CD4-positive, alpha-beta memory T cell (primary cell): Measurements from ENCODE around the gene ARMC3. TPM values are rescaled to one million over a fixed set of nuclear protein-coding genes. Genes with fewer than 3 reads are reported as not detected.

Experiments used
- CTCF ChIA-PET: fragments of 350-600 bp; sonication (Branson Sonifier 250); formaldehyde crosslinking; loops from one replicate; lab custom pipeline; 2021; ENCODE audit warnings: inconsistent platforms; ENCODE audit not compliant: partially characterized antibody; lab: Charles Lee
- POLR2A ChIA-PET: fragments of 350-600 bp; sonication (Branson Sonifier 250); formaldehyde crosslinking; loops from one replicate; lab custom pipeline; 2021; ENCODE audit not compliant: partially characterized antibody; lab: Charles Lee
- DNase-seq, 5 donors: peaks; one replicate each; pipeline versions ENCODE4 v3.0.0 to v3.0.0-alpha.2; 2020 to 2022; ENCODE audit warnings: mixed read lengths in 1 of 5
- H3K27ac ChIP-seq: one replicate; pipeline ENCODE4 v1.7.0; 2013; ENCODE audit warnings: low read depth, low read length
- H3K27me3 ChIP-seq: 2 replicates; pipeline ENCODE4 v1.7.0; 2013; ENCODE audit warnings: mild to moderate bottlenecking, low read length, moderate library complexity; ENCODE audit not compliant: insufficient read depth
- H3K36me3 ChIP-seq: 2 replicates; pipeline ENCODE4 v1.7.0; 2013; ENCODE audit warnings: mild to moderate bottlenecking, low read length, moderate library complexity; ENCODE audit not compliant: insufficient read depth
- H3K4me1 ChIP-seq: 2 replicates; pipeline ENCODE4 v1.7.0; 2013; ENCODE audit warnings: mild to moderate bottlenecking, low read length, moderate library complexity; ENCODE audit not compliant: insufficient read depth
- H3K4me3 ChIP-seq, 2 donors: one replicate each; pipeline ENCODE4 v1.7.0; 2013; ENCODE audit warnings: low read length in 2 of 2, mild to moderate bottlenecking in 1 of 2
- H3K9me3 ChIP-seq, 2 donors: one replicate each; pipeline ENCODE4 v1.7.0; 2013; ENCODE audit warnings: low read length in 2 of 2, control low read depth in 1 of 2; ENCODE audit not compliant: control insufficient read depth in 1 of 2
- H3K27ac Mint-ChIP-seq, 7 donors: one replicate each; pipeline ENCODE4 v1.8.0; 2020 to 2021; ENCODE audit warnings: mixed read lengths in 7 of 7, mild to moderate bottlenecking in 6 of 7, inconsistent platforms in 3 of 7, moderate library complexity in 3 of 7
- H3K27me3 Mint-ChIP-seq, 2 donors: one replicate each; pipeline ENCODE4 v1.8.0; 2020 to 2021; ENCODE audit warnings: mixed read lengths in 2 of 2
- H3K36me3 Mint-ChIP-seq, 2 donors: one replicate each; pipeline ENCODE4 v1.8.0; 2020 to 2021; ENCODE audit warnings: mixed read lengths in 2 of 2, inconsistent platforms in 1 of 2, mild to moderate bottlenecking in 1 of 2
- H3K4me1 Mint-ChIP-seq, 4 donors: one replicate each; pipeline ENCODE4 v1.8.0; 2020 to 2021; ENCODE audit warnings: mixed read lengths in 4 of 4, mild to moderate bottlenecking in 1 of 4
- H3K4me3 Mint-ChIP-seq, 8 donors: one replicate each; pipeline ENCODE4 v1.8.0; 2020 to 2021; ENCODE audit warnings: mixed read lengths in 8 of 8, mild to moderate bottlenecking in 7 of 8, moderate library complexity in 6 of 8, inconsistent platforms in 3 of 8
- H3K9me3 Mint-ChIP-seq, 8 donors: one replicate each; pipeline ENCODE4 v1.8.0; 2020 to 2021; ENCODE audit warnings: mixed read lengths in 8 of 8, mild to moderate bottlenecking in 5 of 8, inconsistent platforms in 3 of 8, moderate library complexity in 1 of 8
- intact Hi-C: fragments of 100-400 bp; cut with micrococcal nuclease; formaldehyde crosslinking; loops from one replicate; pipeline ENCODE4 v1.15.1; 2023
- polyA plus RNA-seq, 2 donors: library from polyadenylated mRNA; unstranded; fragments of 300-500 nt; fragmentation: Illumina TruSeq; gene quantifications; one replicate each; pipeline ENCODE4 v1.2.3, GENCODE V29; 2021
- total RNA-seq, 2 experiments: library from RNA; stranded (reverse); gene quantifications; one replicate each; pipeline ENCODE4 v1.2.3, GENCODE V29; 2021

Gene ARMC3
- total and polyA plus RNA-seq, 4 experiments from 2014 or later, result not detected

- H3K9me3 ChIP-seq, result no peaks in the 10 kb centered on the region
- ChIA-PET CTCF (no interaction called here), POLR2A (no interaction called here)
- Mint-ChIP-seq H3K27me3 (peaks cover 30 to 34% of the 10 kb centered on the region in 2 donors), H3K27ac (no peak overlapping the region), H3K4me3 (no peak overlapping the region), H3K4me1 (no peaks in the 10 kb centered on the region), H3K9me3 (peaks cover 2 to 32% (median 26%) of the 10 kb centered on the region in 8 donors), H3K36me3 (no peaks in the 10 kb centered on the region)
- DNase-seq, result no peak
- H3K4me1 ChIP-seq, result no peaks in the 10 kb centered on the region
- intact Hi-C loops, result no loop called here
- H3K27ac ChIP-seq, result no peak overlapping the region
- no peak overlapping the region for H3K4me3 ChIP-seq
- H3K36me3 ChIP-seq, result no peaks in the 10 kb centered on the region
- H3K27me3 ChIP-seq, result peaks cover under 1% of the 10 kb centered on the region
These were observed 96.1 kb downstream of the ARMC3 start for GRCh38 chr10:23024002-23024401.

- DNase-seq, result no peak
- ChIA-PET CTCF (no interaction called here), POLR2A (no interaction called here)
- no peaks in the 10 kb centered on the region for H3K9me3 ChIP-seq
- H3K36me3 Mint-ChIP-seq, result no peaks in the 10 kb centered on the region
- no peaks in the 10 kb centered on the region for H3K36me3 ChIP-seq
- no peak overlapping the region for H3K4me3 ChIP-seq
- intact Hi-C loops, result no loop called here
- no peak overlapping the region for H3K27ac Mint-ChIP-seq
- peaks cover 28 to 37% of the 10 kb centered on the region in 2 donors for H3K27me3 Mint-ChIP-seq
- H3K27me3 ChIP-seq, result peaks cover 6% of the 10 kb centered on the region
- H3K4me1 Mint-ChIP-seq, result no peaks in the 10 kb centered on the region
- no peak overlapping the region for H3K27ac ChIP-seq
- peaks cover 0 to 4% (median 0%) of the 10 kb centered on the region in 8 donors for H3K9me3 Mint-ChIP-seq
- H3K4me3 Mint-ChIP-seq, result no peak overlapping the region
- no peaks in the 10 kb centered on the region for H3K4me1 ChIP-seq
These were observed 103.5 kb downstream of the ARMC3 start for GRCh38 chr10:23031318-23031717.

GRCh38 chr10:23034790-23035189, 106.9 kb downstream of the ARMC3 start:
- DNase-seq, result no peak

GRCh38 chr10:23035569-23035968, 107.7 kb downstream of the ARMC3 start:
- no peaks in the 10 kb centered on the region for H3K4me1 Mint-ChIP-seq
- H3K36me3 Mint-ChIP-seq, result no peaks in the 10 kb centered on the region
- H3K27me3 Mint-ChIP-seq, result peaks cover 28 to 29% of the 10 kb centered on the region in 2 donors
- Histone ChIP-seq H3K36me3 (no peaks in the 10 kb centered on the region), H3K27ac (no peak overlapping the region), H3K27me3 (peaks cover 4% of the 10 kb centered on the region), H3K4me3 (no peak overlapping the region), H3K9me3 (no peaks in the 10 kb centered on the region), H3K4me1 (no peaks in the 10 kb centered on the region)
- no peak overlapping the region for H3K27ac Mint-ChIP-seq
- intact Hi-C loops, result no loop called here
- DNase-seq, result no peak
- peaks cover 0 to 7% (median 3%) of the 10 kb centered on the region in 8 donors for H3K9me3 Mint-ChIP-seq
- H3K4me3 Mint-ChIP-seq, result no peak overlapping the region
- ChIA-PET POLR2A (no interaction called here), CTCF (no interaction called here)

More at GRCh38 chr10:23034790-23035189, 106.9 kb downstream of the ARMC3 start:
- H3K4me1 Mint-ChIP-seq, result no peaks in the 10 kb centered on the region
- H3K27ac ChIP-seq, result no peak overlapping the region
- H3K27me3 ChIP-seq, result peaks cover 4% of the 10 kb centered on the region
- H3K27me3 Mint-ChIP-seq, result peaks cover 29% of the 10 kb centered on the region in 2 donors
- ChIA-PET CTCF (no interaction called here), POLR2A (no interaction called here)
- H3K36me3 Mint-ChIP-seq, result no peaks in the 10 kb centered on the region
- no peaks in the 10 kb centered on the region for H3K4me1 ChIP-seq
- H3K9me3 Mint-ChIP-seq, result peaks cover 0 to 3% (median 2%) of the 10 kb centered on the region in 8 donors
- no peaks in the 10 kb centered on the region for H3K36me3 ChIP-seq
- H3K4me3 Mint-ChIP-seq, result no peak overlapping the region
- intact Hi-C loops, result no loop called here
- no peak overlapping the region for H3K27ac Mint-ChIP-seq
- H3K4me3 ChIP-seq, result no peak overlapping the region
- no peaks in the 10 kb centered on the region for H3K9me3 ChIP-seq

GRCh38 chr10:23037152-23037551, 109.3 kb downstream of the ARMC3 start:
- Histone ChIP-seq H3K4me3 (no peak overlapping the region), H3K36me3 (no peaks in the 10 kb centered on the region), H3K27me3 (peaks cover 4% of the 10 kb centered on the region), H3K9me3 (no peaks in the 10 kb centered on the region), H3K4me1 (no peaks in the 10 kb centered on the region), H3K27ac (no peak overlapping the region)
- Mint-ChIP-seq H3K27ac (no peak overlapping the region), H3K4me3 (no peak overlapping the region), H3K4me1 (no peaks in the 10 kb centered on the region), H3K36me3 (no peaks in the 10 kb centered on the region), H3K9me3 (peaks cover 0 to 7% (median 3%) of the 10 kb centered on the region in 8 donors), H3K27me3 (peaks cover 21 to 24% of the 10 kb centered on the region in 2 donors)
- DNase-seq, result no peak
- intact Hi-C loops, result no loop called here
- ChIA-PET POLR2A (no interaction called here), CTCF (no interaction called here)

GRCh38 chr10:23037561-23037960, 109.7 kb downstream of the ARMC3 start:
- H3K27ac ChIP-seq, result no peak overlapping the region
- DNase-seq, result no peak
- no peak overlapping the region for H3K27ac Mint-ChIP-seq
- H3K9me3 Mint-ChIP-seq, result peaks cover 0 to 7% (median 3%) of the 10 kb centered on the region in 8 donors
- intact Hi-C loops, result no loop called here
- peaks cover 4% of the 10 kb centered on the region for H3K27me3 ChIP-seq
- no peaks in the 10 kb centered on the region for H3K4me1 Mint-ChIP-seq
- H3K4me1 ChIP-seq, result no peaks in the 10 kb centered on the region
- H3K36me3 ChIP-seq, result no peaks in the 10 kb centered on the region
- peaks cover 21 to 28% of the 10 kb centered on the region in 2 donors for H3K27me3 Mint-ChIP-seq
- no peaks in the 10 kb centered on the region for H3K36me3 Mint-ChIP-seq
- H3K9me3 ChIP-seq, result no peaks in the 10 kb centered on the region
- H3K4me3 ChIP-seq, result no peak overlapping the region
- ChIA-PET POLR2A (no interaction called here), CTCF (interaction anchor here (0.7 kb wide), 1 partner anchor 197 kb away, joined by 3 read pairs; no protein-coding TSS in a partner anchor)
- no peak overlapping the region for H3K4me3 Mint-ChIP-seq

- Histone ChIP-seq H3K36me3 (no peaks in the 10 kb centered on the region), H3K27me3 (peaks cover 4% of the 10 kb centered on the region), H3K4me1 (no peaks in the 10 kb centered on the region), H3K9me3 (no peaks in the 10 kb centered on the region), H3K27ac (no peak overlapping the region), H3K4me3 (no peak overlapping the region)
- Mint-ChIP-seq H3K9me3 (peaks cover 0 to 7% (median 3%) of the 10 kb centered on the region in 8 donors), H3K4me1 (no peaks in the 10 kb centered on the region), H3K36me3 (no peaks in the 10 kb centered on the region), H3K27ac (no peak overlapping the region), H3K27me3 (peaks cover 21 to 30% of the 10 kb centered on the region in 2 donors), H3K4me3 (no peak overlapping the region)
- intact Hi-C loops, result no loop called here
- ChIA-PET POLR2A (no interaction called here), CTCF (interaction anchor here (0.7 kb wide), 1 partner anchor 197 kb away, joined by 3 read pairs; no protein-coding TSS in a partner anchor)
- DNase-seq, result no peak
These were observed 110.3 kb downstream of the ARMC3 start for GRCh38 chr10:23038172-23038571.
